SKM-1 treated with dmso at 0.1 percent for 144 hours (cell line): ENCODE results near the gene CRTC3.
A peak's percentile ranks its signal among the peaks of the same experiment; 100 is the strongest.
"Not testable (repeated sequence)": the region's sequence is repeated elsewhere in the genome, so short reads cannot be mapped to it uniquely, and the experiment has no call there.

Source experiments
- DNase-seq: peaks from one replicate; lab custom pipeline; 2025; ENCODE audit not compliant: unreplicated experiment; lab: John Stamatoyannopoulos, UW

Gene CRTC3

GRCh38 chr15:90667073-90667754 is 137.5 kb downstream of the CRTC3 start:
- no peak for DNase-seq

GRCh38 chr15:90667755-90668345 is 138.1 kb downstream of the CRTC3 start:
- not testable (repeated sequence) for DNase-seq

- DNase-seq: not testable (repeated sequence)
Measured at GRCh38 chr15:90670631-90671030, 140.9 kb downstream of the CRTC3 start.

GRCh38 chr15:90671216-90671615 is 141.5 kb downstream of the CRTC3 start:
- DNase-seq: no peak

GRCh38 chr15:90673357-90673756 is 143.6 kb downstream of the CRTC3 start:
- not testable (repeated sequence) for DNase-seq

- no peak for DNase-seq
Measured at GRCh38 chr15:90674476-90674875, 144.8 kb downstream of the CRTC3 start.

- DNase-seq: no peak
Measured at GRCh38 chr15:90675464-90675863, 145.7 kb downstream of the CRTC3 start.

- no peak for DNase-seq
Measured at GRCh38 chr15:90677807-90678790, 148.4 kb downstream of the CRTC3 start.

- DNase-seq: no peak
Measured at GRCh38 chr15:90679959-90680358, 150.2 kb downstream of the CRTC3 start.

GRCh38 chr15:90680371-90680935 is 150.7 kb downstream of the CRTC3 start:
- DNase-seq: no peak

GRCh38 chr15:90681056-90681455 is 151.3 kb downstream of the CRTC3 start:
- no peak for DNase-seq

GRCh38 chr15:90681480-90681879 is 151.8 kb downstream of the CRTC3 start:
- DNase-seq: no peak

GRCh38 chr15:90683371-90683770 is 153.6 kb downstream of the CRTC3 start:
- DNase-seq: no peak

GRCh38 chr15:90683876-90684275 is 154.2 kb downstream of the CRTC3 start:
- no peak for DNase-seq

GRCh38 chr15:90684281-90684680 is 154.6 kb downstream of the CRTC3 start:
- no peak for DNase-seq

GRCh38 chr15:90685591-90686434 is 156.1 kb downstream of the CRTC3 start:
- peak; percentile 57 for DNase-seq

- DNase-seq: peak; percentile 15
Measured at GRCh38 chr15:90686435-90687218, 156.9 kb downstream of the CRTC3 start.

GRCh38 chr15:90689326-90689961 is 159.7 kb downstream of the CRTC3 start:
- not testable (repeated sequence) for DNase-seq

- no peak for DNase-seq
Measured at GRCh38 chr15:90690585-90690984, 160.9 kb downstream of the CRTC3 start.
